Measurements from ENCODE around the gene PLEKHA6.

The PLEKHA6 gene, protein sequence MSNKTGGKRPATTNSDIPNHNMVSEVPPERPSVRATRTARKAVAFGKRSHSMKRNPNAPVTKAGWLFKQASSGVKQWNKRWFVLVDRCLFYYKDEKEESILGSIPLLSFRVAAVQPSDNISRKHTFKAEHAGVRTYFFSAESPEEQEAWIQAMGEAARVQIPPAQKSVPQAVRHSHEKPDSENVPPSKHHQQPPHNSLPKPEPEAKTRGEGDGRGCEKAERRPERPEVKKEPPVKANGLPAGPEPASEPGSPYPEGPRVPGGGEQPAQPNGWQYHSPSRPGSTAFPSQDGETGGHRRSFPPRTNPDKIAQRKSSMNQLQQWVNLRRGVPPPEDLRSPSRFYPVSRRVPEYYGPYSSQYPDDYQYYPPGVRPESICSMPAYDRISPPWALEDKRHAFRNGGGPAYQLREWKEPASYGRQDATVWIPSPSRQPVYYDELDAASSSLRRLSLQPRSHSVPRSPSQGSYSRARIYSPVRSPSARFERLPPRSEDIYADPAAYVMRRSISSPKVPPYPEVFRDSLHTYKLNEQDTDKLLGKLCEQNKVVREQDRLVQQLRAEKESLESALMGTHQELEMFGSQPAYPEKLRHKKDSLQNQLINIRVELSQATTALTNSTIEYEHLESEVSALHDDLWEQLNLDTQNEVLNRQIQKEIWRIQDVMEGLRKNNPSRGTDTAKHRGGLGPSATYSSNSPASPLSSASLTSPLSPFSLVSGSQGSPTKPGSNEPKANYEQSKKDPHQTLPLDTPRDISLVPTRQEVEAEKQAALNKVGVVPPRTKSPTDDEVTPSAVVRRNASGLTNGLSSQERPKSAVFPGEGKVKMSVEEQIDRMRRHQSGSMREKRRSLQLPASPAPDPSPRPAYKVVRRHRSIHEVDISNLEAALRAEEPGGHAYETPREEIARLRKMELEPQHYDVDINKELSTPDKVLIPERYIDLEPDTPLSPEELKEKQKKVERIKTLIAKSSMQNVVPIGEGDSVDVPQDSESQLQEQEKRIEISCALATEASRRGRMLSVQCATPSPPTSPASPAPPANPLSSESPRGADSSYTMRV

DNA sequence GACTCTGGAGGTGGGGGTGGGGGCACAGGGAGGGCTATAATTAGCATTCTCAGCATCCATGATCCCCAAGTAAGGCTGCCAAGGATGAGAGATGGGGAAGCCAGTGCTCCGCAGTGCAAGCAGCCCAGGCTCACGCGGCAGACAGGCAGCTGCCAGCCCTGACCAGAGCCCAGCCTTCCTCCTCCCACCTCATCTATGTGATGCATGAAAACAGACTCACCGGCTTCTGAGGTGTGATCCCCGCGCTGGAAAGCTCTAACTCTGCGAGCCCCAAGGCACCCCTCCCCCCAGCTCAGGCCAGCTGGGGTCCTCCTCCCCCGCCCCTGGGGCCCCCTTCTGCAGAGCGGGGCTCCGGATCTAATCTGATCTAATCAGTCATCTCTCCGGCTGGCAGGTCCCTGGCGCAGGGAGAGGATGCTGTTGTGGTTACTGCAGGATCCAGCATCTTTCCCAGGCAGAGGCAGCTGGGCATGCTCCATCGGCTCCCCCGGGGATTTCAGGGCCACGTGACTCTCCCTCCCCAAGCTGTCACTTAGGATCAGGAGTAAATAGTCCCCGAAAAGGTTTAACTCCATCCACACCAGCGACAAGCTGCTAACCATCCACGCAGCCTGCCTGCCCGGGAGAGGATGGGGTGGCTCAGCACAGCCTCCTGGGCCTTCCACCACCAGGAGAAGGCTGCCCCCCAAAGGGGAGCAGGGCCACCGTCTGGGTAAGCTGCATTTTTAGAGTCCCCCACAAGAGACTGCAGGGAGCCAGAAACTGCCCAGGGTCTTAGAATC, at the start of gene PLEKHA6:
PLEKHA6 (minus strand) TSS at position 456 of the 782 bp plus-strand sequence. CDS start 86,202 bp downstream, outside the sequence.
- DNase-seq, result no peak

DNA sequence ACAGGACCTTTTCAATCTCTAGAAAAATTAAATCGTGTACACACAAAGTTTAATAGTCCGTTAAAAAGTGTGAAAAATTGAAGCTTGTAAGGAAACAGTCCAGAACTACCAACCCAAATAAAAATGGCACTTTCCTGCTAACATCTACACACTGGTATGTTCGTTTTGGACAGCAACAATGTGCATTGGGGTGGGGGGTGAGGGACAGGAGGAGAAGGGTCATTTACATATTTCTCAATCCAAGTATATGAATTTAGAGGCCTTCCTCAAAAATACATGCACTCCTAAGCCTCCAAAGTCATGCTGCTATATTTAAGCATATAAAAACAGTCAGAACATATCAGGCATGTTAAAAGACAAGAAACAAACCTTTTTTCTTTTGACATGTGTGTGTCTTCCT, 49.4 kb upstream of the PLEKHA6 start:
- peak; percentile 47 to 54 for DNase-seq

- DNase-seq, result no peak
Observed at GRCh38 chr1:204408602-204409001, 48.9 kb upstream of the PLEKHA6 start.

DNA sequence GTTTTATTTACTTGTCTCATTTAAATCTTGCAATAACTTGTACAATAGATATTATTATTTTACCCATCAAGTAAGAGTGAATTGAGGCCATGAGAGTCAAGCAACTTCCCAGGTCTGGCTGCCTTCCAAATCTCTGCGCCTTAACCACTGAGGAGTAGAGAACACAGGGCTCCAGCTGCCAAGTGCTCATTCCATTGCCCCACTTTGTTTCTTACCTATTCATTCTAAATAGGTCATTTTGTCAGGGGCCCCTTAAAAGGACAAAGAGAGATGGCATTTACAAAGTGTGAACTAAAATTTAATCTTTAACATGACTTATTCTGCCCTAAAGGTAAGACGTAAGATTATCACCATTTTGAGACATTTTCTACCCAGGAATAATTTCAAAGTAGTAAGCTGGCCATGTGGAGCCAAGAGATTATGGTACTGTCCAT, 48.4 kb upstream of the PLEKHA6 start:
- DNase-seq, result no peak

- DNase-seq, result no peak
Observed at GRCh38 chr1:204407295-204407971, 47.7 kb upstream of the PLEKHA6 start.

DNA sequence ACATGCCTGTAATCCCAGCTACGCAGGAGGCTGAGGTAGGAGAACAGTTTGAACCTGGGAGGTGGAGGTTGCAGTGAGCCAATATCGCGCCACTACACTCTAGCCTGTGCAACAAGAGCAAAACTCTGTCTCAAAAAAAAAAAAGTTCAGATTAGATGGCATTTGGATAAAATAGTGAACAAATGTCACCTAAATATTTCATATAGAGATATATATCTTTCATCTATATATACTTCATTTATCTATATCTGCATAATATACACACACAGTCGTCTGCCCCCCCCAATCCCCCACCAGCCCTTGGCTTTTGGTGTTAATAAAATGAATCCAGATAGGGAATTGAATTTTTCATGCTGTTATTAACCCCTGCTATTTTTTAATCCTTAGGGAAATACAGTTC, 46.9 kb upstream of the PLEKHA6 start:
- no peak for DNase-seq

DNA sequence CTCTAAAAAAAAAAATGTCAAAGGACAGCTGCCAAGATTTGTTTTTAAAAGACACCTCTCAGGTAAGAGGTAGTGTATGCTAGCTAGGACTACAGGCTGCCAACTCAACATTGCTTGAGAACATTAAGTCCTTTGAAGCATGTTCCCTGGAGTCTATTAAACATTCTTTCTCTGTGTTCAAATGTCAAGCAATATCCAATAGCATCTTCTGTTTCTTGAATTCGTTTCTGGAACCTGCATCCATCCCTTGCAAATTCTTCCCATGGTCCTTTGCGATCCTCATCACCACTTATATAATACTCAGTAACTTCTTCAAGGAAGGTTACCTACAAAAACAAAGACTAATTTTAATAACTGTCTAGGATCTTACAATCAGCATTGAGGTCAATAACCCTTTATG, 46.3 kb upstream of the PLEKHA6 start:
- DNase-seq, result no peak

DNA sequence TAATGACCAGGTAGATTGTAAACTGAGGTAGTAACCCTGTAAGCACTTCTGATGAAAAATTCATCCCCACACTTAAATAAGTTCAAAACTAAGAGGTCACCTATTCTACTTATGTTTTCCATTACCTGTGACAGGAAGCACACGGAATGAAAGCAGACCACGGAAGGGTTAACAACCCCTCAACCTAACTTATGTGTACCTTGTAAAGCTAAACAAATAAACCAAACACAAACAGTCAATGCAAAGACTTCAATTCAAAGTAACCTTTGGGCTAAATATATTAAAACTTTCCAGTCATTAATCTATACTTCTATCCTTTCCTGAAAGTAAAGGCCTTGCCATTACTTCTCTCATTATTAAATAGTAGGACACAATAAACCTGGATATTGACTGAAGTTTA, 44.9 kb upstream of the PLEKHA6 start:
- no peak for DNase-seq

- DNase-seq, result no peak
Observed at GRCh38 chr1:204402391-204402790, 42.7 kb upstream of the PLEKHA6 start.

GRCh38 chr1:204401730-204402129, 42.0 kb upstream of the PLEKHA6 start:
- no peak for DNase-seq

DNA sequence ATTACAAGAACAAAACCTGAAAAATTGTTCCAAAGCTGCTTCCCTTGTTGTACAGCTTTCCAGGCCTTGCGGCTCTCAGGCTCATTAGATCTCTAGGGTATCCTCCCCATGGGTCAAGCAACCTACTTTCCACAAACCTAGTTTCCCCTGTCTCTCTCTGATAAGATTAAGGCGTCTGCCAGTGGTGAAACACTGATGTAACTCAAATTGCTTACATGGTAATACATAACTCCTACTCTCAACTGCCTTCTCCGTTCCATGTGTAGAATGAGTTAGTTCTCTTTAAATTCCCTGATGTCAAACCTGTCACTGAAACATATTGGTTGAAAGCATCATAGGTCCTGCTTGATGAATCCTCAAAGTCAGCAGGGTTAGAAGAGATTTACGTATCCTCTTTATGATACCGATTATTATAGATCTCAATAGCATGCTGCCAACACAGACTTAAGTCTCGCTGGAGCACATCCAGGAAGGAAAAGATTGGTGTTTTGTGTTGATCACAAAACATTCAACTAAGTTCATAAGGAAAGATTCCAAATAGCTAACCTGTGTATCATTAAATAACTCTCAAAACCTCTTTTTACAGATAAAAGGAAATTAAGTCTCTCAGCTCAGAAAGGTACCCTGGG, 41.3 kb upstream of the PLEKHA6 start:
- DNase-seq, result no peak

DNA sequence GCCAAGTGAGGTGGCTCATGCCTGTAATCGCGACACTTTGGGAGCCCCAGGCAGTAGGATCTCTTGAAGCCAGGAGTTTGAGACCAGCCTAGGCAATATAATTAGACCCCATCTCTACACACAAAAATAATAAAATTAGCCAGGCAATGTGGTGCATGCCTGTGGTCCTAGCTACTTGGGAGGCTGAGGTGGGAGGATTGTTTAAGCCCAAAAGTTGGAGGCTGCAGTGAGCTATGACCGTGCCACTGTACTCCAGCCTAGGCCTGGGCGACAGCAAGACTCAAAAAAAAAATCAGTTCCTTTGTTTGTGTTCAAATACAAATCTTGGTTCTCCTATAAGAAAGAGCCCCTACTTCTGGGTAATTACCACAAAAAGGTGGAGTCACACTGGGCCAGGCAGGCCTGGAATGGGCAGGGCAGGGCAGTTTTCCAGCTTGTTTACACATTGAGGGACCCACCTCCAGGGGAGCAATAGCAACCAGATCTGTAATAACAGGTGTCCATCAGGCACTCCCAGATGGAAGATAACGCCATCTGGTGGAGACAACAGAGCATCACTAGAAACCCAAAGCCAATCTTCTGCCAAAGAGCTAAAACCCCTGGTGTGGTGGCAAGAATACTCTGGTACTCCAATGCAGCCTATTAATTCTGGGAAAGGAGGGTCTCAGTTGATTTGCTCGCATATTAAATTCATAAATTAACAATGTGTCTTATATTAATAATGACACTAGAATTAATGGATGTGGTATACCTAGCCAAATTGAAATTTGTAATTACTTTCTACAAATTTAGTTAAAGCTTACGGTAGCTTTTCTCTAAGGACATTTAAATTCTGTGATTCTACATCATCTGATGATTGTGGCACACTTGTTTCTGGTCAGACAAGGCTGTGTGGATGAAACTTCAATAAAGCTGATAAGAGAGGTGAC, 38.7 kb upstream of the PLEKHA6 start:
- peak; percentile 40 to 65 for DNase-seq

DNA sequence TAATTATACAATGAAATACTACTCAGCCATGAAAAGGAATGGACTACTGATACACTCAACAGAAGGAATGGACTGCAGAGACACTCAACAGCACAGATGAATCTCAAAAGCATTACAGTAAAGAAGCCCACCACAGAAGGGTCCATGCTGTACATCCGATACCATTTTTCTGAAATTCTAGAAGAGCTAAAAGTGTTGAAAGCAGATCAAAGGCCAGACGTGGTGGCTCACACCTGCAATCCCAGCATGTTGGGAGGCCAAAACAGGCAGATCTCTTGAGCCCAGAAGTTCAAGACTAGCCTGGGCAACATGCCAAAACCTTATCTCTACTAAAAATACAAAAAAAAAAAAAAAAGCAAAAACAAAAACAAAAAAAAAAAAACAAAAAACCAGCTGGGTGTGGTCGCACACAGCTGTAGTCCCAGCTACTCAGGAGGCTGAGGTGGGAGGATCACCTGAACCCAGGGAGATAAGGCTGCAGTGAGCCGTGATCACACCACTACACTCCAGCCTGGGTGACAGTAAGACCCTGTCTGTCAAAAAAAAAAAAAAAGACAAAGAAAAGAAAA, 36.4 kb upstream of the PLEKHA6 start:
- DNase-seq, result no peak

- no peak for DNase-seq
Observed at GRCh38 chr1:204391629-204392028, 31.9 kb upstream of the PLEKHA6 start.

GRCh38 chr1:204390751-204391466, 31.2 kb upstream of the PLEKHA6 start:
- no peak for DNase-seq

GRCh38 chr1:204385727-204386126, 26.0 kb upstream of the PLEKHA6 start:
- DNase-seq, result no peak

DNA sequence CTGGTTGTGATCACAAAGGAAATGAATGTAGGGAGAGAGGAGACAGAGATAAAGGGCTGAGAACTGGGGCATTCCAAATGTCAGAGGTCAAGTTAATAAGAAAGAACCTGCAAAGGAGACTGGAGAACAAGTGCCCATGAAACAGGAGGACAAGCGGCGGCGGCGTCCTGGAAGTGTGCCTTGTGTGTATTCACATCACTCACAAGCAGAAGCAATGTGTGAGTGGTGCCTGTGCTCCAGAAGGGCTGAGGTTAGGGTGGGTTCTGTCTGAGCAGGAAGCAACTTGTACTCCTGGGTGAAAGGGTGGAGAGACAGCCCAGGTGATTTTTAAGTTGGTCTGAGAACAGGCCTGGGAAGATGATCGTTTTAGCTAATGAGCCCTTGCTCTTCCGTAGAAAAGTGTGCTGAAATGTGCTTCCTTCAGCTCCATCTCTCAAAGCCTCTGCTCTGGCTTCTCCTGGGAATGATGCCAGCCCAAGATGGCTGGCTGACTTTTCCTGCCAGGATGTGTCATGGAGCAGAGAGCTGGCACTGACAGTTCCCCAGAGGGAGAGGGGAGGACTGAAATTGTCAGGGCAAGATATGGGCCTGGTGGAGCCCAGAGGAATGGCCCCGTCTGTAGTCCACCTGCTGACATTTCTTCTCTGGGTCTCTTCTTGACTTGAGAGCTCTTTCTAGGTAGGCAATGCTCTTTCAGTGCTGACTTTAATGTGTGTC, 25.1 kb upstream of the PLEKHA6 start:
- no peak for DNase-seq

DNA sequence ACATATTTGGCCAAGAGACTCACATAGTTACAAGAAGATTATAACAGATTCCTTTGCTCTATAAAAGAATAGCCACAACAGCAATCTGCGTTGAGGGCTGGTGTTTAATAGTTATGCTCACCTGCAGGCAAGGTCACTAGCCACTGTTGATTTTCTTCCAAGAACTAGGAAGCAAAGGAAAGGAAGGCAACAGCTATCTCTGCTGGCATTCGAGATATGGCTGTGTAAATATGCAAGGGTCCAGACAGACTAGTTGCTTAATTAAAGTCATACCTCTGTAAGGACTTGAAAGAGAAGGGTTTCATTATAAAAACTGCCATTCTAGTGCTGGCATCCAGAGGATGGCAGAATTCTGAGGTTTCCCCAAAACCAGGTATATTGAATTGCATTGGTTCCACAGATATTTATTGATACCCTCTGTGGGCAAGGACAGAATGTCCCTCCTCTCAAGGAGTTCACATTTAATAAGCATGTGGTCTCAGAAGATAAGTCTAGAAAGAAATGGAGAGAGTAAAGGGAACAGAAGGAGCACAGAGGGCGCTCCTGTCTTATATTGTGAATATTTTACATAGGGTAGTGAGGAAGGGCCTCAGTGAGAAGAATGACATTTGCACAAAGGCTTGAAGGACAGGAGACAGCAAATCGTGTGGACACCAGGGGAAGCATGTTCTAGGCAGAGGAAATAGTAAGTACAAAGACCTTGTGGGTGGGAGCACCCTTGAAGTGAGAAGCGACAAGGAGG, 23.6 kb upstream of the PLEKHA6 start:
- DNase-seq, result no peak

Data from inflammatory macrophage treated with lipopolysaccharide for 1 hour (primary cell).